ENCODE measurements around the gene TEX35. TPM values are rescaled to one million over a fixed set of nuclear protein-coding genes. Genes with fewer than 3 reads are reported as not detected.

The TEX35 gene
- total and polyA plus RNA-seq, 4 donors: not detected

DNA sequence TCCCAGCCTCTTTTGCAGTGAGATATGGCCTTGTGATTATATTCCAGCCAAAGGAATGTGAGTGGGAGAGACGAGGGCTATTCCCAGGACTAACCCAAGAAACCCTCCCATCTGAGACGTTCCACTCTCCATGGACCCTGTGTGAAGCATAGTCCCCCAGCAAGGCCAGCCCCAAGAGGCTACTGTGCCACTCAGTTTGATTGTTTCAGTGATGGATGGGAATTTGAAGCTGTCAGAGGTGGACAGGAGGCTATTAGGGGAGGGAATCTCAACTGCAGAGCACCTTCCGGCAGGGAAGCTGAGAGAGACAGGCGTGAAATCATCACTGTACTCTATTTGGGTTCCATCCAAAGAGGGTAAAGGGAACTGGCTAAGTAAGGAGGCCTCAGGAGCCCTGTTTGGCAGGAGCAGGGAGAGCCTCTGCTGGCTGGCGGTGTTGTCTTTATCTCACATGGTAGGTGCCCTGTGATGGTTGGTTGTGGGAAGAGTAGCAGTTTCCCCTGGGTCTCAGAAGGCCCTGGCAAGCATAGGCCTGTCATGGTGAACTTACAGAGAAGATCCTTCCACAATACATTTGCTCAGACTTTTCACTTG, 3.4 kb upstream of the TEX35 start:
- H3K9ac ChIP-seq (ENCODE audit: low read depth in 1 of 2, low read length in 2 of 2): no peak overlapping the region
- WGBS: 89% methylated on average over 5 of the region's 5 CpGs

More for the DNA sequence above, 3.4 kb upstream of the TEX35 start:
- Histone ChIP-seq H3K27ac (ENCODE audit: low read depth in 1 of 2, low read length in 2 of 2) (no peak overlapping the region), H3K27me3 (ENCODE audit: control insufficient read depth in 4 of 4, insufficient read depth in 4 of 4, low read length in 3 of 4) (no peaks in the 10 kb centered on the region), H3K4me3 (ENCODE audit: low read depth in 1 of 3, low read length in 3 of 3) (no peak overlapping the region), H3K4me1 (ENCODE audit: control insufficient read depth in 4 of 4, insufficient read depth in 4 of 4, low read length in 3 of 4) (no peaks in the 10 kb centered on the region), H3K36me3 (ENCODE audit: control insufficient read depth in 4 of 4, insufficient read depth in 3 of 4, low read depth in 1 of 4, low read length in 3 of 4) (no peaks in the 10 kb centered on the region), H3K9me3 (ENCODE audit: control insufficient read depth in 4 of 4, low read length in 3 of 4) (no peaks in the 10 kb centered on the region)
- DNase-seq (ENCODE audit: low spot score): no peak
- TF ChIP-seq RXRA (IDR thresholded peaks at IDR 0.05) (no peak), TAF1 (conservative IDR thresholded peaks at IDR 0.05) (no peak), YY1 (IDR thresholded peaks at IDR 0.05) (no peak), FOXA2 (IDR thresholded peaks at IDR 0.05) (no peak), RAD21 (IDR thresholded peaks at IDR 0.05) (no peak), FOXA1 (IDR thresholded peaks at IDR 0.05) (no peak), NR2F2 (IDR thresholded peaks at IDR 0.05) (no peak), EGR1 (IDR thresholded peaks at IDR 0.05; ENCODE audit: low read depth in 2 of 2) (no peak), JUND (IDR thresholded peaks at IDR 0.05) (no peak), HNF4G (IDR thresholded peaks at IDR 0.05) (no peak), SP1 (IDR thresholded peaks at IDR 0.05) (no peak)
- TF ChIP-seq, protein P1, sequence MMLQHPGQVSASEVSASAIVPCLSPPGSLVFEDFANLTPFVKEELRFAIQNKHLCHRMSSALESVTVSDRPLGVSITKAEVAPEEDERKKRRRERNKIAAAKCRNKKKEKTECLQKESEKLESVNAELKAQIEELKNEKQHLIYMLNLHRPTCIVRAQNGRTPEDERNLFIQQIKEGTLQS (IDR thresholded peaks at IDR 0.05): no peak
- TF ChIP-seq, protein P2, sequence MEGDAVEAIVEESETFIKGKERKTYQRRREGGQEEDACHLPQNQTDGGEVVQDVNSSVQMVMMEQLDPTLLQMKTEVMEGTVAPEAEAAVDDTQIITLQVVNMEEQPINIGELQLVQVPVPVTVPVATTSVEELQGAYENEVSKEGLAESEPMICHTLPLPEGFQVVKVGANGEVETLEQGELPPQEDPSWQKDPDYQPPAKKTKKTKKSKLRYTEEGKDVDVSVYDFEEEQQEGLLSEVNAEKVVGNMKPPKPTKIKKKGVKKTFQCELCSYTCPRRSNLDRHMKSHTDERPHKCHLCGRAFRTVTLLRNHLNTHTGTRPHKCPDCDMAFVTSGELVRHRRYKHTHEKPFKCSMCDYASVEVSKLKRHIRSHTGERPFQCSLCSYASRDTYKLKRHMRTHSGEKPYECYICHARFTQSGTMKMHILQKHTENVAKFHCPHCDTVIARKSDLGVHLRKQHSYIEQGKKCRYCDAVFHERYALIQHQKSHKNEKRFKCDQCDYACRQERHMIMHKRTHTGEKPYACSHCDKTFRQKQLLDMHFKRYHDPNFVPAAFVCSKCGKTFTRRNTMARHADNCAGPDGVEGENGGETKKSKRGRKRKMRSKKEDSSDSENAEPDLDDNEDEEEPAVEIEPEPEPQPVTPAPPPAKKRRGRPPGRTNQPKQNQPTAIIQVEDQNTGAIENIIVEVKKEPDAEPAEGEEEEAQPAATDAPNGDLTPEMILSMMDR (IDR thresholded peaks at IDR 0.05; ENCODE audit: low read depth, low read length, missing input control): no peak
- TF ChIP-seq, protein P3, sequence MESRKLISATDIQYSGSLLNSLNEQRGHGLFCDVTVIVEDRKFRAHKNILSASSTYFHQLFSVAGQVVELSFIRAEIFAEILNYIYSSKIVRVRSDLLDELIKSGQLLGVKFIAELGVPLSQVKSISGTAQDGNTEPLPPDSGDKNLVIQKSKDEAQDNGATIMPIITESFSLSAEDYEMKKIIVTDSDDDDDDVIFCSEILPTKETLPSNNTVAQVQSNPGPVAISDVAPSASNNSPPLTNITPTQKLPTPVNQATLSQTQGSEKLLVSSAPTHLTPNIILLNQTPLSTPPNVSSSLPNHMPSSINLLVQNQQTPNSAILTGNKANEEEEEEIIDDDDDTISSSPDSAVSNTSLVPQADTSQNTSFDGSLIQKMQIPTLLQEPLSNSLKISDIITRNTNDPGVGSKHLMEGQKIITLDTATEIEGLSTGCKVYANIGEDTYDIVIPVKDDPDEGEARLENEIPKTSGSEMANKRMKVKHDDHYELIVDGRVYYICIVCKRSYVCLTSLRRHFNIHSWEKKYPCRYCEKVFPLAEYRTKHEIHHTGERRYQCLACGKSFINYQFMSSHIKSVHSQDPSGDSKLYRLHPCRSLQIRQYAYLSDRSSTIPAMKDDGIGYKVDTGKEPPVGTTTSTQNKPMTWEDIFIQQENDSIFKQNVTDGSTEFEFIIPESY (IDR thresholded peaks at IDR 0.05): no peak
- TF ChIP-seq, protein P4, sequence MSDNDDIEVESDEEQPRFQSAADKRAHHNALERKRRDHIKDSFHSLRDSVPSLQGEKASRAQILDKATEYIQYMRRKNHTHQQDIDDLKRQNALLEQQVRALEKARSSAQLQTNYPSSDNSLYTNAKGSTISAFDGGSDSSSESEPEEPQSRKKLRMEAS (IDR thresholded peaks at IDR 0.05): no peak
- TF ChIP-seq, protein P5, sequence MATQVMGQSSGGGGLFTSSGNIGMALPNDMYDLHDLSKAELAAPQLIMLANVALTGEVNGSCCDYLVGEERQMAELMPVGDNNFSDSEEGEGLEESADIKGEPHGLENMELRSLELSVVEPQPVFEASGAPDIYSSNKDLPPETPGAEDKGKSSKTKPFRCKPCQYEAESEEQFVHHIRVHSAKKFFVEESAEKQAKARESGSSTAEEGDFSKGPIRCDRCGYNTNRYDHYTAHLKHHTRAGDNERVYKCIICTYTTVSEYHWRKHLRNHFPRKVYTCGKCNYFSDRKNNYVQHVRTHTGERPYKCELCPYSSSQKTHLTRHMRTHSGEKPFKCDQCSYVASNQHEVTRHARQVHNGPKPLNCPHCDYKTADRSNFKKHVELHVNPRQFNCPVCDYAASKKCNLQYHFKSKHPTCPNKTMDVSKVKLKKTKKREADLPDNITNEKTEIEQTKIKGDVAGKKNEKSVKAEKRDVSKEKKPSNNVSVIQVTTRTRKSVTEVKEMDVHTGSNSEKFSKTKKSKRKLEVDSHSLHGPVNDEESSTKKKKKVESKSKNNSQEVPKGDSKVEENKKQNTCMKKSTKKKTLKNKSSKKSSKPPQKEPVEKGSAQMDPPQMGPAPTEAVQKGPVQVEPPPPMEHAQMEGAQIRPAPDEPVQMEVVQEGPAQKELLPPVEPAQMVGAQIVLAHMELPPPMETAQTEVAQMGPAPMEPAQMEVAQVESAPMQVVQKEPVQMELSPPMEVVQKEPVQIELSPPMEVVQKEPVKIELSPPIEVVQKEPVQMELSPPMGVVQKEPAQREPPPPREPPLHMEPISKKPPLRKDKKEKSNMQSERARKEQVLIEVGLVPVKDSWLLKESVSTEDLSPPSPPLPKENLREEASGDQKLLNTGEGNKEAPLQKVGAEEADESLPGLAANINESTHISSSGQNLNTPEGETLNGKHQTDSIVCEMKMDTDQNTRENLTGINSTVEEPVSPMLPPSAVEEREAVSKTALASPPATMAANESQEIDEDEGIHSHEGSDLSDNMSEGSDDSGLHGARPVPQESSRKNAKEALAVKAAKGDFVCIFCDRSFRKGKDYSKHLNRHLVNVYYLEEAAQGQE (IDR thresholded peaks at IDR 0.05): no peak
